GM23338 (cell line): ENCODE measurements around the gene ESPN. TPM values are rescaled to one million over a fixed set of nuclear protein-coding genes. Genes with fewer than 3 reads are reported as not detected.

Experiments
- ATAC-seq: fragments of 200-7000 bp; cut with Tn5 transposase; 3 replicates; pipeline ENCODE4 v1.9.1; 2020
- DNase-seq: peaks from one replicate; pipeline ENCODE4 v3.0.0-alpha.2; 2015; ENCODE audit warnings: low spot score
- H2AFZ ChIP-seq: fragments of 200-600 bp; sonication (generic); 2 replicates; pipeline ENCODE4 v1.8.0; 2016; ENCODE audit warnings: antibody characterized with exemption, mild to moderate bottlenecking, moderate library complexity
- H3F3A ChIP-seq: fragments of 200-600 bp; sonication (generic); replicated peaks from 2 replicates; pipeline ENCODE4 v1.8.0; 2017; ENCODE audit warnings: antibody characterized with exemption, mixed run types, low read depth
- H3K27ac ChIP-seq: fragments of 200-600 bp; sonication (generic); 2 replicates; pipeline ENCODE4 v1.6.1; 2016; ENCODE audit warnings: low read depth
- H3K27me3 ChIP-seq: fragments of 200-600 bp; sonication (generic); 2 replicates; pipeline ENCODE4 v1.8.0; 2016; ENCODE audit warnings: mild to moderate bottlenecking, mixed run types, moderate library complexity; ENCODE audit not compliant: insufficient read depth
- H3K36me3 ChIP-seq: fragments of 200-600 bp; sonication (generic); 2 replicates; pipeline ENCODE4 v1.8.0; 2016; ENCODE audit warnings: mild to moderate bottlenecking; ENCODE audit not compliant: insufficient read depth
- H3K4me1 ChIP-seq: fragments of 200-600 bp; sonication (generic); 2 replicates; pipeline ENCODE4 v1.8.0; 2016; ENCODE audit warnings: mild to moderate bottlenecking, moderate library complexity; ENCODE audit not compliant: insufficient read depth
- H3K4me2 ChIP-seq: fragments of 200-600 bp; sonication (generic); 2 replicates; pipeline ENCODE4 v1.7.1; 2017; ENCODE audit warnings: mixed run types
- H3K4me3 ChIP-seq: fragments of 200-600 bp; sonication (generic); 2 replicates; pipeline ENCODE4 v1.6.1; 2016; ENCODE audit warnings: mixed run types
- H3K79me2 ChIP-seq: fragments of 200-600 bp; sonication (generic); replicated peaks from 2 replicates; pipeline ENCODE4 v1.8.0; 2017; ENCODE audit warnings: mild to moderate bottlenecking; ENCODE audit not compliant: insufficient read depth
- H3K9me2 ChIP-seq: fragments of 200-600 bp; sonication (generic); 2 replicates; pipeline ENCODE4 v1.8.0; 2017; ENCODE audit not compliant: insufficient read depth
- H4K20me1 ChIP-seq: fragments of 200-600 bp; sonication (generic); replicated peaks from 2 replicates; pipeline ENCODE4 v1.8.0; 2017; ENCODE audit warnings: mild to moderate bottlenecking; ENCODE audit not compliant: insufficient read depth
- H3K27ac Mint-ChIP-seq: 2 replicates; pipeline ENCODE4 v1.8.0; 2020; ENCODE audit warnings: inconsistent platforms, mild to moderate bottlenecking, moderate library complexity, mixed read lengths
- H3K27me3 Mint-ChIP-seq: 3 replicates; pipeline ENCODE4 v1.8.0; 2022; ENCODE audit warnings: low read depth, mild to moderate bottlenecking, moderate library complexity, mixed read lengths, inconsistent platforms; ENCODE audit not compliant: insufficient read depth, poor library complexity
- H3K36me3 Mint-ChIP-seq: 3 replicates; pipeline ENCODE4 v1.8.0; 2021; ENCODE audit warnings: low read depth, mild to moderate bottlenecking, inconsistent platforms, moderate library complexity, mixed read lengths
- H3K4me1 Mint-ChIP-seq: 3 replicates; pipeline ENCODE4 v1.8.0; 2020; ENCODE audit warnings: mild to moderate bottlenecking, inconsistent platforms, mixed read lengths
- H3K4me3 Mint-ChIP-seq: 3 replicates; pipeline ENCODE4 v1.8.0; 2021; ENCODE audit warnings: moderate library complexity, mild to moderate bottlenecking, inconsistent platforms, mixed read lengths
- H3K9me3 Mint-ChIP-seq: 3 replicates; pipeline ENCODE4 v1.8.0; 2020; ENCODE audit warnings: moderate library complexity, mild to moderate bottlenecking, inconsistent platforms, mixed read lengths
- CREB1 ChIP-seq: fragments of 250-450 bp; sonication (Bioruptor Pico); IDR thresholded peaks from 2 replicates; pipeline ENCODE4 v1.5.0; 2020; ENCODE audit warnings: low read depth, mild to moderate bottlenecking, moderate library complexity
- EZH2phosphoT487 ChIP-seq: fragments of 200-600 bp; sonication (generic); IDR thresholded peaks from one replicate; pipeline ENCODE4 v1.8.1; 2018; ENCODE audit warnings: antibody characterized with exemption; ENCODE audit not compliant: unreplicated experiment
- JUNB ChIP-seq: IDR thresholded peaks from one replicate; pipeline ENCODE4 v1.6.1; 2016; ENCODE audit warnings: antibody characterized with exemption; ENCODE audit not compliant: unreplicated experiment
- NANOG ChIP-seq: IDR thresholded peaks from 2 replicates; pipeline ENCODE4 v1.6.1; 2016; ENCODE audit warnings: antibody characterized with exemption, borderline replicate concordance
- STAT1 ChIP-seq: IDR thresholded peaks from one replicate; pipeline ENCODE4 v1.6.1; 2016; ENCODE audit warnings: antibody characterized with exemption; ENCODE audit not compliant: unreplicated experiment
- ZNF331 ChIP-seq: fragments of 250-450 bp; sonication (Bioruptor Pico); IDR thresholded peaks from 2 replicates; pipeline ENCODE4 v1.5.0; 2020; ENCODE audit warnings: low read depth, mild to moderate bottlenecking, moderate library complexity
- polyA plus RNA-seq: library from polyadenylated mRNA; unstranded; fragments of >200 nt; fragmentation: Nextera tagmentation; extraction: Ambion mirVana; gene quantifications from 2 replicates; pipeline ENCODE4 v1.2.1, GENCODE V29; 2016
- total RNA-seq: library from RNA; depleted of rRNA; stranded (reverse); fragments of >200 nt; shearing (Covaris generic); gene quantifications from 2 replicates; pipeline ENCODE4 v1.2.3, GENCODE V29; 2014
- TF ChIP-seq, protein P1 (sequence below): fragments of 250-450 bp; sonication (Bioruptor Pico); IDR thresholded peaks from 2 replicates; pipeline ENCODE4 v1.5.0; 2020; ENCODE audit warnings: mild to moderate bottlenecking, moderate library complexity
- TF ChIP-seq, protein P2 (sequence below): IDR thresholded peaks from one replicate; pipeline ENCODE4 v1.6.1; 2018; ENCODE audit warnings: antibody characterized with exemption; ENCODE audit not compliant: unreplicated experiment
- TF ChIP-seq, protein P3 (sequence below): IDR thresholded peaks from 2 replicates; pipeline ENCODE4 v1.6.1; 2016; ENCODE audit warnings: antibody characterized with exemption

ESPN gene
- total and polyA plus RNA-seq, 2 experiments from 2014 or later, result 12.2 to 13.6 TPM

DNA sequence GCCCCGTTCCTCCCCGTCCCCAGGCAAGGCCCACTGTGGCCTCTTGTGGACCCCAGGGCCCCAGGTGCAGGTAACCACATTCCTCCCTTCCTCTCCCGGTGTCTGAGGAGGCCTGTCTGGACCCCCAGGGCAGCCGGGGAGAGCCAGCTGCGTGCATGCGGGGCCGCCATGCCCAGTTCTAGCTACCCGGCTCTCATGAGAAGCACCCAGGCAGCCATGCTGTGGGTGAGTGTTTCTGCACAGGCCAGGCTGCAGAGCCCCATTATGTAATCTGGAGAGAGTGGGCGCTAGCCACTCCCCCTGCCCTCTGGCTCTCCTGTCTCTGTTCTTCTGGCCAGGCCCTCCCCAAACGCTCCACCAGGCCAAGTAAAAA lies 85.3 kb downstream of the ESPN start (continued):
- TF ChIP-seq, protein P1, sequence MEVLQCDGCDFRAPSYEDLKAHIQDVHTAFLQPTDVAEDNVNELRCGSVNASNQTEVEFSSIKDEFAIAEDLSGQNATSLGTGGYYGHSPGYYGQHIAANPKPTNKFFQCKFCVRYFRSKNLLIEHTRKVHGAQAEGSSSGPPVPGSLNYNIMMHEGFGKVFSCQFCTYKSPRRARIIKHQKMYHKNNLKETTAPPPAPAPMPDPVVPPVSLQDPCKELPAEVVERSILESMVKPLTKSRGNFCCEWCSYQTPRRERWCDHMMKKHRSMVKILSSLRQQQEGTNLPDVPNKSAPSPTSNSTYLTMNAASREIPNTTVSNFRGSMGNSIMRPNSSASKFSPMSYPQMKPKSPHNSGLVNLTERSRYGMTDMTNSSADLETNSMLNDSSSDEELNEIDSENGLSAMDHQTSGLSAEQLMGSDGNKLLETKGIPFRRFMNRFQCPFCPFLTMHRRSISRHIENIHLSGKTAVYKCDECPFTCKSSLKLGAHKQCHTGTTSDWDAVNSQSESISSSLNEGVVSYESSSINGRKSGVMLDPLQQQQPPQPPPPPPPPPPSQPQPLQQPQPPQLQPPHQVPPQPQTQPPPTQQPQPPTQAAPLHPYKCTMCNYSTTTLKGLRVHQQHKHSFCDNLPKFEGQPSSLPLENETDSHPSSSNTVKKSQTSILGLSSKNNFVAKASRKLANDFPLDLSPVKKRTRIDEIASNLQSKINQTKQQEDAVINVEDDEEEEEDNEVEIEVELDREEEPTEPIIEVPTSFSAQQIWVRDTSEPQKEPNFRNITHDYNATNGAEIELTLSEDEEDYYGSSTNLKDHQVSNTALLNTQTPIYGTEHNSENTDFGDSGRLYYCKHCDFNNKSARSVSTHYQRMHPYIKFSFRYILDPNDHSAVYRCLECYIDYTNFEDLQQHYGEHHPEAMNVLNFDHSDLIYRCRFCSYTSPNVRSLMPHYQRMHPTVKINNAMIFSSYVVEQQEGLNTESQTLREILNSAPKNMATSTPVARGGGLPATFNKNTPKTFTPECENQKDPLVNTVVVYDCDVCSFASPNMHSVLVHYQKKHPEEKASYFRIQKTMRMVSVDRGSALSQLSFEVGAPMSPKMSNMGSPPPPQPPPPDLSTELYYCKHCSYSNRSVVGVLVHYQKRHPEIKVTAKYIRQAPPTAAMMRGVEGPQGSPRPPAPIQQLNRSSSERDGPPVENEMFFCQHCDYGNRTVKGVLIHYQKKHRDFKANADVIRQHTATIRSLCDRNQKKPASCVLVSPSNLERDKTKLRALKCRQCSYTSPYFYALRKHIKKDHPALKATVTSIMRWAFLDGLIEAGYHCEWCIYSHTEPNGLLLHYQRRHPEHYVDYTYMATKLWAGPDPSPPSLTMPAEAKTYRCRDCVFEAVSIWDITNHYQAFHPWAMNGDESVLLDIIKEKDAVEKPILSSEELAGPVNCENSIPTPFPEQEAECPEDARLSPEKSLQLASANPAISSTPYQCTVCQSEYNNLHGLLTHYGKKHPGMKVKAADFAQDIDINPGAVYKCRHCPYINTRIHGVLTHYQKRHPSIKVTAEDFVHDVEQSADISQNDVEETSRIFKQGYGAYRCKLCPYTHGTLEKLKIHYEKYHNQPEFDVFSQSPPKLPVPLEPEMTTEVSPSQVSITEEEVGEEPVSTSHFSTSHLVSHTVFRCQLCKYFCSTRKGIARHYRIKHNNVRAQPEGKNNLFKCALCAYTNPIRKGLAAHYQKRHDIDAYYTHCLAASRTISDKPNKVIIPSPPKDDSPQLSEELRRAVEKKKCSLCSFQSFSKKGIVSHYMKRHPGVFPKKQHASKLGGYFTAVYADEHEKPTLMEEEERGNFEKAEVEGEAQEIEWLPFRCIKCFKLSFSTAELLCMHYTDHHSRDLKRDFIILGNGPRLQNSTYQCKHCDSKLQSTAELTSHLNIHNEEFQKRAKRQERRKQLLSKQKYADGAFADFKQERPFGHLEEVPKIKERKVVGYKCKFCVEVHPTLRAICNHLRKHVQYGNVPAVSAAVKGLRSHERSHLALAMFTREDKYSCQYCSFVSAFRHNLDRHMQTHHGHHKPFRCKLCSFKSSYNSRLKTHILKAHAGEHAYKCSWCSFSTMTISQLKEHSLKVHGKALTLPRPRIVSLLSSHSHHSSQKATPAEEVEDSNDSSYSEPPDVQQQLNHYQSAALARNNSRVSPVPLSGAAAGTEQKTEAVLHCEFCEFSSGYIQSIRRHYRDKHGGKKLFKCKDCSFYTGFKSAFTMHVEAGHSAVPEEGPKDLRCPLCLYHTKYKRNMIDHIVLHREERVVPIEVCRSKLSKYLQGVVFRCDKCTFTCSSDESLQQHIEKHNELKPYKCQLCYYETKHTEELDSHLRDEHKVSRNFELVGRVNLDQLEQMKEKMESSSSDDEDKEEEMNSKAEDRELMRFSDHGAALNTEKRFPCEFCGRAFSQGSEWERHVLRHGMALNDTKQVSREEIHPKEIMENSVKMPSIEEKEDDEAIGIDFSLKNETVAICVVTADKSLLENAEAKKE, result no peak
- TF ChIP-seq, protein P2, sequence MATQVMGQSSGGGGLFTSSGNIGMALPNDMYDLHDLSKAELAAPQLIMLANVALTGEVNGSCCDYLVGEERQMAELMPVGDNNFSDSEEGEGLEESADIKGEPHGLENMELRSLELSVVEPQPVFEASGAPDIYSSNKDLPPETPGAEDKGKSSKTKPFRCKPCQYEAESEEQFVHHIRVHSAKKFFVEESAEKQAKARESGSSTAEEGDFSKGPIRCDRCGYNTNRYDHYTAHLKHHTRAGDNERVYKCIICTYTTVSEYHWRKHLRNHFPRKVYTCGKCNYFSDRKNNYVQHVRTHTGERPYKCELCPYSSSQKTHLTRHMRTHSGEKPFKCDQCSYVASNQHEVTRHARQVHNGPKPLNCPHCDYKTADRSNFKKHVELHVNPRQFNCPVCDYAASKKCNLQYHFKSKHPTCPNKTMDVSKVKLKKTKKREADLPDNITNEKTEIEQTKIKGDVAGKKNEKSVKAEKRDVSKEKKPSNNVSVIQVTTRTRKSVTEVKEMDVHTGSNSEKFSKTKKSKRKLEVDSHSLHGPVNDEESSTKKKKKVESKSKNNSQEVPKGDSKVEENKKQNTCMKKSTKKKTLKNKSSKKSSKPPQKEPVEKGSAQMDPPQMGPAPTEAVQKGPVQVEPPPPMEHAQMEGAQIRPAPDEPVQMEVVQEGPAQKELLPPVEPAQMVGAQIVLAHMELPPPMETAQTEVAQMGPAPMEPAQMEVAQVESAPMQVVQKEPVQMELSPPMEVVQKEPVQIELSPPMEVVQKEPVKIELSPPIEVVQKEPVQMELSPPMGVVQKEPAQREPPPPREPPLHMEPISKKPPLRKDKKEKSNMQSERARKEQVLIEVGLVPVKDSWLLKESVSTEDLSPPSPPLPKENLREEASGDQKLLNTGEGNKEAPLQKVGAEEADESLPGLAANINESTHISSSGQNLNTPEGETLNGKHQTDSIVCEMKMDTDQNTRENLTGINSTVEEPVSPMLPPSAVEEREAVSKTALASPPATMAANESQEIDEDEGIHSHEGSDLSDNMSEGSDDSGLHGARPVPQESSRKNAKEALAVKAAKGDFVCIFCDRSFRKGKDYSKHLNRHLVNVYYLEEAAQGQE, result no peak
- TF ChIP-seq NANOG (no peak), CREB1 (CRISPR knock-in tag) (no peak), EZH2phosphoT487 (no peak), ZNF331 (CRISPR knock-in tag) (no peak)

DNA sequence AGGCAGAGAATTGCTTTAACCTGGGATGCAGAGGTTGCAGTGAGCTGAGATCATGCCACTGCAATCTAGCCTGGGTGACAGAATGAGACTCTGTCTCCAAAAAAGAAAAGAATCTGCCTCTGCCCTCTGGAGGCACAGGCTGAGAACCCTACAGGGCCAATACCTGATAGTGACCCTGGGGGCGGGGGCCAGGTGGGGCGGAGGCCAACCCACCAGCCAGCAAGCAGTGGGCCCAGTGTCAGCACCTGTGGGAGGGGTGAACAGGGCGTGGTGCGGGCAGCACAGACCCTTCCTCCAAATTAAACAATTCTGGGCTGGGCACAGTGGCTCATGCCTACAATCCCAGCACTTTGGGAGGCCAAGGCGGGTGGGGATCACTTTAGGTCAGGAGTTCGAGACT lies 85.9 kb downstream of the ESPN start:
- no peak overlapping the region for H3K27ac Mint-ChIP-seq
- Histone ChIP-seq H3K4me1 (no peaks in the 10 kb centered on the region), H3F3A (no peaks in the 10 kb centered on the region), H3K36me3 (no peaks in the 10 kb centered on the region), H3K4me3 (no peak overlapping the region), H3K27me3 (no peaks in the 10 kb centered on the region), H2AFZ (no peak overlapping the region), H3K27ac (no peak overlapping the region), H3K79me2 (no peaks in the 10 kb centered on the region), H3K9me2 (no peaks in the 10 kb centered on the region), H4K20me1 (no peaks in the 10 kb centered on the region), H3K4me2 (no peak overlapping the region)
- ATAC-seq (no peak), DNase-seq (no peak)
- no peaks in the 10 kb centered on the region for H3K36me3 Mint-ChIP-seq
- H3K4me3 Mint-ChIP-seq, result no peak overlapping the region
- 0 out of 3 replicates have a peak, but pooled peaks cover 5% of the 10 kb centered on the region for H3K4me1 Mint-ChIP-seq
- peaks cover 6% of the 10 kb centered on the region for H3K27me3 Mint-ChIP-seq
- no peaks in the 10 kb centered on the region for H3K9me3 Mint-ChIP-seq
- TF ChIP-seq STAT1, result no peak
- no peak for TF ChIP-seq EZH2phosphoT487
- TF ChIP-seq ZNF331 (CRISPR knock-in tag), result no peak
- no peak for TF ChIP-seq JUNB
- TF ChIP-seq, protein P3, sequence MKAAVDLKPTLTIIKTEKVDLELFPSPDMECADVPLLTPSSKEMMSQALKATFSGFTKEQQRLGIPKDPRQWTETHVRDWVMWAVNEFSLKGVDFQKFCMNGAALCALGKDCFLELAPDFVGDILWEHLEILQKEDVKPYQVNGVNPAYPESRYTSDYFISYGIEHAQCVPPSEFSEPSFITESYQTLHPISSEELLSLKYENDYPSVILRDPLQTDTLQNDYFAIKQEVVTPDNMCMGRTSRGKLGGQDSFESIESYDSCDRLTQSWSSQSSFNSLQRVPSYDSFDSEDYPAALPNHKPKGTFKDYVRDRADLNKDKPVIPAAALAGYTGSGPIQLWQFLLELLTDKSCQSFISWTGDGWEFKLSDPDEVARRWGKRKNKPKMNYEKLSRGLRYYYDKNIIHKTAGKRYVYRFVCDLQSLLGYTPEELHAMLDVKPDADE, result no peak
